Neural cell (in vitro differentiated cells): Measurements from ENCODE around the gene NPEPPS. TPM values are rescaled to one million over a fixed set of nuclear protein-coding genes. Genes with fewer than 3 reads are reported as not detected.
"Not testable (repeated sequence)": the region's sequence is repeated elsewhere in the genome, so short reads cannot be mapped to it uniquely, and the experiment has no call there.

ENCODE experiments used
- H2AFZ ChIP-seq: fragments of 200-600, 300-800 bp; sonication (generic), shearing (Covaris generic); 2 replicates; pipeline ENCODE4 v1.6.0; 2014; ENCODE audit warnings: low read depth, mild to moderate bottlenecking, antibody characterized with exemption, low read length, moderate library complexity
- H3F3A ChIP-seq: fragments of 200-600 bp; shearing (Covaris generic); 2 replicates; pipeline ENCODE4 v1.6.1; 2016; ENCODE audit warnings: mild to moderate bottlenecking, moderate library complexity, mixed read lengths, antibody characterized with exemption, low read length; ENCODE audit not compliant: insufficient read depth, poor library complexity, severe bottlenecking
- H3K27ac ChIP-seq: fragments of 200-600, 300-800 bp; sonication (generic), shearing (Covaris generic); 2 replicates; pipeline ENCODE4 v1.5.1; 2014; ENCODE audit warnings: mild to moderate bottlenecking, low read length, moderate library complexity
- H3K27me3 ChIP-seq: fragments of 300-800, 200-600 bp; sonication (generic), shearing (Covaris generic); 2 replicates; pipeline ENCODE4 v1.6.0; 2014; ENCODE audit warnings: mild to moderate bottlenecking, low read depth, low read length, moderate library complexity; ENCODE audit not compliant: insufficient read depth
- H3K36me3 ChIP-seq: fragments of 300-800, 200-600 bp; sonication (generic), shearing (Covaris generic); 2 replicates; pipeline ENCODE4 v1.5.1; 2014; ENCODE audit warnings: mild to moderate bottlenecking, antibody characterized with exemption, low read length, moderate library complexity; ENCODE audit not compliant: insufficient read depth
- H3K4me2 ChIP-seq: fragments of 300-800, 200-600 bp; sonication (generic), shearing (Covaris generic); 2 replicates; pipeline ENCODE4 v1.6.0; 2014; ENCODE audit warnings: mild to moderate bottlenecking, low read length
- H3K4me3 ChIP-seq: fragments of 300-800, 200-600 bp; sonication (generic), shearing (Covaris generic); 2 replicates; pipeline ENCODE4 v1.5.1; 2014; ENCODE audit warnings: mild to moderate bottlenecking, low read length, moderate library complexity
- H3K79me2 ChIP-seq: fragments of 200-600 bp; shearing (Covaris generic); replicated peaks from 2 replicates; pipeline ENCODE4 v1.6.0; 2014; ENCODE audit warnings: mild to moderate bottlenecking, low read length, moderate library complexity; ENCODE audit not compliant: insufficient read depth
- H3K9ac ChIP-seq: fragments of 300-800, 200-600 bp; sonication (generic), shearing (Covaris generic); 2 replicates; pipeline ENCODE4 v1.6.1; 2016; ENCODE audit warnings: mild to moderate bottlenecking, low read length, mixed read lengths
- H3K9me2 ChIP-seq: fragments of 200-600 bp; shearing (Covaris generic); 2 replicates; pipeline ENCODE4 v1.6.1; 2016; ENCODE audit warnings: mild to moderate bottlenecking, low read length, mixed read lengths; ENCODE audit not compliant: insufficient read depth
- H3K9me3 ChIP-seq: fragments of 200-600, 300-800 bp; sonication (generic), shearing (Covaris generic); 2 replicates; pipeline ENCODE4 v1.6.1; 2016; ENCODE audit warnings: mild to moderate bottlenecking, mixed run types, low read length, moderate library complexity, mixed read lengths
- H4K20me1 ChIP-seq: fragments of 200-600 bp; shearing (Covaris generic); 2 replicates; pipeline ENCODE4 v1.6.1; 2016; ENCODE audit warnings: mild to moderate bottlenecking, mixed run types; ENCODE audit not compliant: insufficient read depth
- polyA plus RNA-seq: library from polyadenylated mRNA; depleted of rRNA; stranded (reverse); fragments of >200 nt; gene quantifications from 2 replicates; pipeline ENCODE4 v1.2.3, GENCODE V29; 2014

Gene NPEPPS
- polyA plus RNA-seq, 1 donor from 2014 or later, result 150 TPM

DNA sequence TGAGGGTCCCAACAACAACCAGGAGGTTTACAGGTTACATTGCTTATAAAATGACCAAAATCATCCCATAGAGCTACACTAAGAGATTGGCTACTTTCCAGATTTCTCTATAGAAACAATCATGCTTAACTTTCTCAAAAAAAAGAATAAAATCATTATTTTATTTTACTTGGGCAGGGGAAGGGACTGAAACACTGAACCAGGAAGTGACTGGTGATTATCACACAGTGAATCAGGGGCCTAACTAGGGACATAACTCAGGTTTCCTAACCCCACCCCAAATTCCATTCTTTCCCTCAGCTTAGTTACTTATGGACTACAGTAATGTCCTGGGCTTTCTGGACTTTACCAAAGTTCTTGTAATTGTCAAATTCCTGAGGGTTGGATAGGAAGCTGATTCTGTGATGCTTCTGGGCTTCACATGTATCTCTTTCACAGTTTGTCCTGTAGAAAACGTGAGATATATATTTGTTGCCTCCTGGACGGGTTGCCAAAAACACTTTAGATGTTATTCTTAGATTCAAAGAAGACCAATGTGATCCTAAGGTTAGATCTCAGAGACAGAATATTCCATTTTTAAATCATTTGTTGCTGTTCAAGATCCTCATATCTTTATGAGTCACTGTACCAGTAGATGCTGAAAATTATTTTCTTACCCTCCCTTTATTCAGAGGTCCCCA is 28.0 kb upstream of the NPEPPS start:
- H3K4me3 ChIP-seq, H3K9me3 ChIP-seq, H4K20me1 ChIP-seq, H3K36me3 ChIP-seq, H3K9ac ChIP-seq, H3K79me2 ChIP-seq, H3F3A ChIP-seq, H2AFZ ChIP-seq, H3K4me2 ChIP-seq, H3K27me3 ChIP-seq, H3K9me2 ChIP-seq, H3K27ac ChIP-seq: not testable (repeated sequence)

DNA sequence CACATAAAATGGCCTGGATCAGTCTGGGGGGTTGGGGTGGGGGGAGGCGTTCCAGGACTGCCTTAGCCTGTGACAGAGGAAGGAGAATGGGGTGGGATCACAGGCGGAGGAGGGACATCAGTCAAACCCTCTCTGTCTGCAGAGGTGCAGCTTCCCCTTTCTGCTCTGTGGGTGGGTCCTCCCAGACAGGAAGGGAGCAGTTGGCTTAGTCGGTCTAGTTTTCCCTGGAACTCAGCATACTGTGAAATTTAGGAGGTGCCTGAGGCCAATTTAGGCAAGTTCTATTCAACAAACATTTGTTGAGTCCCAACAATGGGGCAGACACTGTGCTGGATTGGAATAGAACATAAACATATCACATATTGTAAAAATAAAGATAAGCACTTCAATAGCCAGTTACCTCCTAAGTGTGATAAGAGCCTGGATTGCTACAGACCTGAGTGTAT is 19.2 kb upstream of the NPEPPS start:
- H3K4me2 ChIP-seq, H3K9ac ChIP-seq, H3K79me2 ChIP-seq, H3F3A ChIP-seq, H3K9me3 ChIP-seq, H3K27me3 ChIP-seq, H3K27ac ChIP-seq, H4K20me1 ChIP-seq, H3K9me2 ChIP-seq, H3K36me3 ChIP-seq, H2AFZ ChIP-seq, H3K4me3 ChIP-seq: not testable (repeated sequence)

DNA sequence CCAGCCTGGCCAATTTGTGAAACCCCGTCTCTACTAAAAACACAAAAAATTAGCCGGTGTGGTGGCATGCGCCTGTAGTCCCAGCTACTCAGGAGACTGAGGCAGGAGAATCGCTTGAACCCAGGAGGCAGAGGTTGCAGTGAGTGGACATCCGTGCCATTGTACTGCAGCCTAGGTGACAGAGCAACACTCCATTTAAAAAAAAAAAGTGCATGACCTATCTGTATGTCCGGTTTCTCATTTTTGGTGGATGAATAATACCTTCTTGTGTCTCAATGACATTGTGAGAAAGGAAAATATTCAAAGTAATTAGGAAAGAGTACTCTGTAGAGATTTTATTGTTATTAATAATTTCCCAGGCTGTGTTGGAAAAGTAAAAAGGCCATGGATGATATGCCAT is 17.6 kb upstream of the NPEPPS start:
- not testable (repeated sequence) for H3K27me3 ChIP-seq

DNA sequence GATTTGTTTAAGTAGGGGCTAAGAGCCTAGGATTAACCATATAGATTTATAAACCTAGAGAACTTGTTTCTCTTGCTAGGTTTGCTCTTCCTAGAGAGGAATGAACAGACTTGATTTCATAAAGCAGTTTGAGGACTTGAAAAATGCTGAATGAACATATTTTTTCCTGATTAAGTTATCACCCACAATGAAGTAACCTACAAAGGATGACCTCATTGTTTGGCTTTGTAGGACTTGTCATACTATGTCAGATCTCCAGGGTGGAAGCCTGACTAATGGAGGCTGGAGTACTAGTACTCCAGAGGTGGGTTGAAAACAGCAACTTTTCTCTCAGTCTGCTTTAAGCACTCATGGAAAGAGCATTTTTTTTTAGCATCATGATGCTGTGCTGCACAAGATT is 12.0 kb upstream of the NPEPPS start:
- not testable (repeated sequence) for H3K9me2 ChIP-seq, H3F3A ChIP-seq, H3K9ac ChIP-seq, H3K36me3 ChIP-seq, H3K27ac ChIP-seq, H2AFZ ChIP-seq, H3K9me3 ChIP-seq, H4K20me1 ChIP-seq, H3K79me2 ChIP-seq, H3K4me2 ChIP-seq, H3K4me3 ChIP-seq, H3K27me3 ChIP-seq

More for the DNA sequence above, 17.6 kb upstream of the NPEPPS start:
- not testable (repeated sequence) for H3K4me2 ChIP-seq, H3K79me2 ChIP-seq, H3K9ac ChIP-seq, H3F3A ChIP-seq, H2AFZ ChIP-seq, H3K27ac ChIP-seq, H3K9me3 ChIP-seq, H3K9me2 ChIP-seq, H3K36me3 ChIP-seq, H3K4me3 ChIP-seq, H4K20me1 ChIP-seq

- not testable (repeated sequence) for H4K20me1 ChIP-seq, H2AFZ ChIP-seq, H3K9ac ChIP-seq, H3K9me2 ChIP-seq, H3K9me3 ChIP-seq, H3K4me2 ChIP-seq, H3K79me2 ChIP-seq, H3K36me3 ChIP-seq, H3K27ac ChIP-seq, H3K4me3 ChIP-seq, H3K27me3 ChIP-seq, H3F3A ChIP-seq
Observed at GRCh38 chr17:47519365-47519764, 11.5 kb upstream of the NPEPPS start.

GRCh38 chr17:47520279-47520678 is 10.6 kb upstream of the NPEPPS start:
- not testable (repeated sequence) for H2AFZ ChIP-seq, H3K36me3 ChIP-seq, H3K9me3 ChIP-seq, H3F3A ChIP-seq, H4K20me1 ChIP-seq, H3K9ac ChIP-seq, H3K4me2 ChIP-seq, H3K4me3 ChIP-seq, H3K27me3 ChIP-seq, H3K27ac ChIP-seq, H3K79me2 ChIP-seq, H3K9me2 ChIP-seq

DNA sequence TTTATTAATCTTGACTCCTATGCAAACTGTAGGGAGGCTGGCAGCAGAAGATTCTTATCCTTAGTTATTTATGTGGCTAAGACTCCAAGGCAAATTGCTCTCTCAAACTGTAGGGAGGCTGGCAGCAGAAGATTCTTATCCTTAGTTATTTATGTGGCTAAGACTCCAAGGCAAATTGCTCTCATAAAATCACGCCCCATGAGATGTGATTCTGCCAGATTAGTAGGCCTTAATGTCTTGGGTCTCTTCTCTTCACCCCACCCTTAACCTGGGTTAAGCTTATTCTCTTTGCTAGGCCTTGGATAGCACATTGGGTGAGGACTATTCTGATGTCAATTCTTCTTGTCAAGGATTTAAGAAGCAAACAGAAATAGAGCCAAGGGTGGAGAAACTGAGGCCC is 9.5 kb upstream of the NPEPPS start:
- not testable (repeated sequence) for H2AFZ ChIP-seq, H3K4me2 ChIP-seq, H3K27ac ChIP-seq, H3K9me2 ChIP-seq, H4K20me1 ChIP-seq, H3K36me3 ChIP-seq, H3K79me2 ChIP-seq, H3K9me3 ChIP-seq, H3F3A ChIP-seq, H3K4me3 ChIP-seq, H3K9ac ChIP-seq, H3K27me3 ChIP-seq

GRCh38 chr17:47522341-47522740 is 8.6 kb upstream of the NPEPPS start:
- H3K79me2 ChIP-seq, H3K4me2 ChIP-seq, H3K27me3 ChIP-seq, H2AFZ ChIP-seq, H3F3A ChIP-seq, H3K36me3 ChIP-seq, H3K27ac ChIP-seq, H4K20me1 ChIP-seq, H3K4me3 ChIP-seq, H3K9ac ChIP-seq, H3K9me2 ChIP-seq, H3K9me3 ChIP-seq: not testable (repeated sequence)
